Activated CD4-positive, alpha-beta memory T cell treated with anti-CD3 and anti-CD28 coated beads for 36 hours (primary cell): ENCODE data around the gene ME3. TPM values are rescaled to one million over a fixed set of nuclear protein-coding genes. Genes with fewer than 3 reads are reported as not detected.
"Not testable (repeated sequence)": the region's sequence is repeated elsewhere in the genome, so short reads cannot be mapped to it uniquely, and the experiment has no call there.

ENCODE experiments used
- CTCF ChIA-PET: fragments of 350-600 bp; sonication (Branson Sonifier 250); formaldehyde crosslinking; loops from one replicate; lab custom pipeline; 2021; ENCODE audit warnings: antibody characterized with exemption, inconsistent platforms; lab: Charles Lee
- POLR2A ChIA-PET: fragments of 350-600 bp; sonication (Branson Sonifier 250); formaldehyde crosslinking; loops from one replicate; lab custom pipeline; 2021; ENCODE audit warnings: antibody characterized with exemption; lab: Charles Lee
- DNase-seq: peaks from one replicate; pipeline ENCODE4 v3.0.0-alpha.2; 2020
- H3K27ac Mint-ChIP-seq: one replicate; pipeline ENCODE4 v1.8.0; 2021; ENCODE audit warnings: mixed read lengths
- H3K27me3 Mint-ChIP-seq: one replicate; pipeline ENCODE4 v1.8.0; 2021; ENCODE audit warnings: mixed read lengths
- H3K36me3 Mint-ChIP-seq: one replicate; pipeline ENCODE4 v1.8.0; 2021; ENCODE audit warnings: mixed read lengths
- H3K4me1 Mint-ChIP-seq: one replicate; pipeline ENCODE4 v1.8.0; 2021; ENCODE audit warnings: low read depth, mixed read lengths
- H3K4me3 Mint-ChIP-seq: one replicate; pipeline ENCODE4 v1.8.0; 2021; ENCODE audit warnings: mild to moderate bottlenecking, mixed read lengths
- H3K9me3 Mint-ChIP-seq: one replicate; pipeline ENCODE4 v1.8.0; 2021; ENCODE audit warnings: mixed read lengths
- intact Hi-C: fragments of 100-400 bp; cut with micrococcal nuclease; formaldehyde crosslinking; loops from one replicate; pipeline ENCODE4 v1.15.1; 2023
- total RNA-seq, 2 experiments: library from RNA; stranded (reverse); gene quantifications; one replicate each; pipeline ENCODE4 v1.2.3, GENCODE V29; 2021

The ME3 gene
- total RNA-seq, 2 experiments from 2014 or later = 2.3 to 2.8 TPM

DNA sequence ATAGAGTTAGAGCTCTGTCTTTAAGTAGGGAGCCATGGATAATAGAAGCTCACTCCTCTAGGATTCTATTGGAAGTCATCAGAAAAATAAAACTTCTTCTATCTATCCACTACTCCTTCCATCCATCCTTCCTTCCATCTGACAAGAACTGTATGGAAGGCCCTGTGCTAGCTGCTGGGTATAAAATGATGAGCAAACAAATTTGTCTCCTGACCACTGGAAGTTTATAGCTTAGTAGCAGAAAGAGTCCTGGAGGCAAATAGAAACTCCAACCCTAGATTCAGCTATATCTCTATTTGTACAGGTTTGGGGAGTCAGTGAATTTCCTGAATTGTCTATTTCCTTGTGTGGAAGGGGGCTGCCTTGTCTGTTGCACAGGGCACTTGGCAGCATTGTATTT, 136.6 kb downstream of the ME3 start:
- Mint-ChIP-seq H3K36me3 (no peaks in the 10 kb centered on the region), H3K9me3 (no peaks in the 10 kb centered on the region), H3K4me3 (no peak overlapping the region), H3K4me1 (no peaks in the 10 kb centered on the region), H3K27ac (no peak overlapping the region), H3K27me3 (no peaks in the 10 kb centered on the region)
- intact Hi-C loops = no loop called here
- ChIA-PET POLR2A (no interaction called here), CTCF (no interaction called here)
- DNase-seq = no peak

GRCh38 chr11:86524620-86525352, 147.6 kb downstream of the ME3 start:
- no peak for DNase-seq
- POLR2A ChIA-PET = no interaction called here
- CTCF ChIA-PET = interaction anchor here (0.6 kb wide), 1 partner anchor 325 kb away, joined by 3 read pairs; no protein-coding TSS in a partner anchor
- H3K4me1 Mint-ChIP-seq = peaks cover 10% of the 10 kb centered on the region
- peaks cover 30% of the 10 kb centered on the region for H3K9me3 Mint-ChIP-seq
- no peak overlapping the region for H3K4me3 Mint-ChIP-seq
- H3K27me3 Mint-ChIP-seq = peaks cover 8% of the 10 kb centered on the region
- H3K36me3 Mint-ChIP-seq = peaks cover 2% of the 10 kb centered on the region
- intact Hi-C loops = loop anchor here (1.0 kb wide), 2 partner anchors 13 to 69 kb away; no protein-coding TSS in a partner anchor
- no peak overlapping the region for H3K27ac Mint-ChIP-seq

DNA sequence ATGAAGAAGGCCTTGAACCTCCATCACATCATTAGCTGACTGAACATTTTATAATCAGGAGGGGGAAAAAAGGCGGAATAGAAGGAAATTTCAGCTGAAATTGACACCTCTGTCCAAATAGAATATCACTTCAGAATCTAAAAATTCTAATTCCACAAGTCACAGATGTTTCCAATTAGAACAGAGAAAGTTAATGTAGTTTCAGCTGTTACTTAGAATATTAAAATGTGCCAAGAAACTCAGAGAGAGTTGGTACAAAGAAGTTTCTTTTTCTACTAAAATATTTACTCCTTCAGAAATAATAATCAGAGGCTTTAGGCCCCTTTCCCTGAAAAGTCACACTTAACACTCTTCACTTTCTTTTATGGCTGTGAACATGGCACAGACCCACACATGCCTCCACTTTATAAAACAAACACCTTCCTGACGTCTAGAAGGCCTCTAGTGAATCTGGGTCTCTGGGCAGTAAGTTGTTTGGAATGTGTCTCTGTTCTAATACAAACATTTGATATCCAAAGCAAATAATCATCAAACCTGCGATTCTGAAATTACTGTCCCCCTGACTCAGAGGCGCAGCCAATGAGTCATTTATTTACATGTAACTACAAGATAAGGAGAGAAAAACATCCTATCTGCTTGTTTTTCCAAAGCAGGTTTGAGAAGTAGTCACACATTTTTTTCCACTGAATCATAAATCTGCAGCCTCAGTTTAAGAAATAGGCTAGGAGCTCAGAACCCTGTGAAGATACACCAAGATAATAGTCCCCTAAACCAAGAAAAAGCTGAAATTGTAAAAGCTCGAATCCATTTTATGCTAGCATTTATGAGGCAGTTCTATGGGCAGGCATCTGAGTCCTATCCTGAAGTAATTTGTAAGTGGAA, 148.4 kb downstream of the ME3 start:
- H3K27me3 Mint-ChIP-seq = peaks cover 8% of the 10 kb centered on the region
- no peak overlapping the region for H3K27ac Mint-ChIP-seq
- H3K9me3 Mint-ChIP-seq = peaks cover 27% of the 10 kb centered on the region
- POLR2A ChIA-PET = no interaction called here
- CTCF ChIA-PET = interaction anchor here (0.6 kb wide), 1 partner anchor 325 kb away, joined by 3 read pairs; no protein-coding TSS in a partner anchor
- H3K4me3 Mint-ChIP-seq = no peak overlapping the region
- H3K36me3 Mint-ChIP-seq = peaks cover 2% of the 10 kb centered on the region
- peak; percentile 22 for DNase-seq
- intact Hi-C loops = loop anchor here (1.0 kb wide), 2 partner anchors 13 to 69 kb away; no protein-coding TSS in a partner anchor
- peaks cover 10% of the 10 kb centered on the region for H3K4me1 Mint-ChIP-seq

DNA sequence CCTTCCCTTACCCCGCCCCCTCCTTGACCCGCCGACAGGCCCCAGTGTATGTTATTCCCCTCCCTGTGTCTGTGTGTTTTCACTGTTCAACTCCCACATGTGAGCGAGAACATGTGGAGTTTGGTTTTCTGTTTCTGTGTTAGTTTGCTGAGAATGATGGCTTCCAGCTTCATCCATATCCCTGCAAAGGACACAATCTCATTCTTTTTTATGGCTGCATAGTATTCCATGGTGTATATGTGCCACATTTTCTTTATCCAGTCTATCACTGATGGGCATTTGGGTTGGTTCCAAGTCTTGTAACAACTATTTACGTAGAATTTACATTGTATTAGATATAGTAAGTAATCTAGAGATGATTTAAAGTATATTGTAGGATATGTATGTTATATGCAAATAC, 149.9 kb downstream of the ME3 start:
- H3K4me1 Mint-ChIP-seq = peaks cover 10% of the 10 kb centered on the region
- H3K4me3 Mint-ChIP-seq, CTCF ChIA-PET, H3K27me3 Mint-ChIP-seq, H3K36me3 Mint-ChIP-seq, DNase-seq, POLR2A ChIA-PET, intact Hi-C loops, H3K27ac Mint-ChIP-seq: not testable (repeated sequence)
- H3K9me3 Mint-ChIP-seq = peaks cover 19% of the 10 kb centered on the region

GRCh38 chr11:86519064-86519911, 153.1 kb downstream of the ME3 start:
- H3K27me3 Mint-ChIP-seq = peaks cover 5% of the 10 kb centered on the region
- DNase-seq = no peak
- peaks cover 4% of the 10 kb centered on the region for H3K9me3 Mint-ChIP-seq
- no peak overlapping the region for H3K4me3 Mint-ChIP-seq
- peaks cover 4% of the 10 kb centered on the region for H3K4me1 Mint-ChIP-seq
- intact Hi-C loops = no loop called here
- POLR2A ChIA-PET = no interaction called here
- H3K36me3 Mint-ChIP-seq = no peaks in the 10 kb centered on the region
- CTCF ChIA-PET = no interaction called here
- no peak overlapping the region for H3K27ac Mint-ChIP-seq

- no peak overlapping the region for H3K4me3 Mint-ChIP-seq
- H3K9me3 Mint-ChIP-seq = peaks cover 4% of the 10 kb centered on the region
- H3K36me3 Mint-ChIP-seq = no peaks in the 10 kb centered on the region
- H3K27me3 Mint-ChIP-seq = peaks cover 1% of the 10 kb centered on the region
- CTCF ChIA-PET = no interaction called here
- intact Hi-C loops = no loop called here
- no peak overlapping the region for H3K27ac Mint-ChIP-seq
- DNase-seq = no peak
- H3K4me1 Mint-ChIP-seq = no peaks in the 10 kb centered on the region
- POLR2A ChIA-PET = no interaction called here
These were observed 154.2 kb downstream of the ME3 start for GRCh38 chr11:86518211-86518610.

DNA sequence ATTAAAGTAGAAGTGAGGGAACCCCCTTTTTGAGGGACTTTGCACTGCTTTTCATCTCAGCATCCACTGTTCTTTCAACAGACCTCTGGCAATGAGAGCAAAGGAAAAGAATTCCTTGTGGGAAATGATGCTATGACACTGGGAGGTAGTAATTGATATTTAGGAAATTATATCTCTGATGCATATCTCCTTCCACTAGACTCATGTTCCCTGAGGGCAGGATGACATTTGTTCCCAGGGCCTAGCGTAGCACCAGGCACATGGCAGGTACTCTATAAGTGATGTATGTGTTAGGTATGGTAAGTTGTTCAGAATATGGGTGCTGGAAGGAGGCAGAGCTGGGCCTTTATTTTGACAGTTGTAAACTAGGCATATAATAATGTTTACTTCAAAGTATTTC, 154.9 kb downstream of the ME3 start:
- intact Hi-C loops = no loop called here

GRCh38 chr11:86515297-86516094, 156.9 kb downstream of the ME3 start:
- Mint-ChIP-seq H3K9me3 (no peaks in the 10 kb centered on the region), H3K4me3 (no peak overlapping the region), H3K27ac (no peak overlapping the region), H3K4me1 (no peaks in the 10 kb centered on the region), H3K36me3 (no peaks in the 10 kb centered on the region), H3K27me3 (no peaks in the 10 kb centered on the region)
- DNase-seq = no peak
- ChIA-PET CTCF (no interaction called here), POLR2A (no interaction called here)
- intact Hi-C loops = no loop called here

More for the DNA sequence above, 154.9 kb downstream of the ME3 start:
- Mint-ChIP-seq H3K36me3 (no peaks in the 10 kb centered on the region), H3K9me3 (peaks cover 3% of the 10 kb centered on the region), H3K27ac (no peak overlapping the region), H3K4me1 (no peaks in the 10 kb centered on the region), H3K27me3 (no peaks in the 10 kb centered on the region), H3K4me3 (no peak overlapping the region)
- ChIA-PET POLR2A (no interaction called here), CTCF (no interaction called here)
- no peak for DNase-seq

GRCh38 chr11:86514453-86514852, 158.0 kb downstream of the ME3 start:
- H3K9me3 Mint-ChIP-seq = no peaks in the 10 kb centered on the region
- no peaks in the 10 kb centered on the region for H3K27me3 Mint-ChIP-seq
- no peaks in the 10 kb centered on the region for H3K36me3 Mint-ChIP-seq
- ChIA-PET CTCF (no interaction called here), POLR2A (no interaction called here)
- no peaks in the 10 kb centered on the region for H3K4me1 Mint-ChIP-seq
- H3K27ac Mint-ChIP-seq = no peak overlapping the region
- DNase-seq = no peak
- intact Hi-C loops = loop anchor here (5.0 kb wide), 1 partner anchor 567 kb away; no protein-coding TSS in a partner anchor
- H3K4me3 Mint-ChIP-seq = no peak overlapping the region

DNA sequence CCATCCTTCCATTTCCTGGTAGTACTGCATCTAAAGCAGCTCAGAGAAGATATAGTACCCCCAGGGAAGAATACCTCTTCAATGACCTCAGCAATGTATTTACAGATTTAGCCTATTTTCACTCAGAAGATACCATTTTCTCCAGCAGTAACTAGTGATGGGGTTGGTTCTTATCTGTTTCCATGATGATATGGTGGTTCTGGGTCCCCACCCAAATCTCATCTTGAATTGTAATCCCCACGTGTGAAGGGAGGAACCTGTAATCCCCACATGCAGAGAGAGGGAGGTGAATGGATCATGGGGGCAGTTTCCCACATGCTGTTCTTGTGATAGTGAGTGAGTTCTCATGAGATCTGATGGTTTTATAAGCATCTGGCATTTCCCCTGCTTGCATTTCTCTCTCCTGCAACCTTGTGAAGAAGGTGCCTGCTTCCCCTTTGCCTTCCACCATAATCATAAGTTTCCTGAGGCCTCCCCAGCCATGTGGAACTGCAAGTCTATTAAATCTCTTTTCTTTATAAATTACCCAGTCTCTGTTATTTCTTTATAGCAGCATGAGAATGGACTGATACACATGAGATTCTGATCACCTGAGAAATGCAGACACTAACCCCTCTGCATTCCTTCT, 158.6 kb downstream of the ME3 start:
- H3K9me3 Mint-ChIP-seq = no peaks in the 10 kb centered on the region
- DNase-seq = no peak
- H3K4me3 Mint-ChIP-seq = no peak overlapping the region
- no peaks in the 10 kb centered on the region for H3K27me3 Mint-ChIP-seq
- no peaks in the 10 kb centered on the region for H3K36me3 Mint-ChIP-seq
- no peaks in the 10 kb centered on the region for H3K4me1 Mint-ChIP-seq
- ChIA-PET CTCF (no interaction called here), POLR2A (no interaction called here)
- intact Hi-C loops = loop anchor here (5.0 kb wide), 1 partner anchor 567 kb away; no protein-coding TSS in a partner anchor
- H3K27ac Mint-ChIP-seq = no peak overlapping the region

DNA sequence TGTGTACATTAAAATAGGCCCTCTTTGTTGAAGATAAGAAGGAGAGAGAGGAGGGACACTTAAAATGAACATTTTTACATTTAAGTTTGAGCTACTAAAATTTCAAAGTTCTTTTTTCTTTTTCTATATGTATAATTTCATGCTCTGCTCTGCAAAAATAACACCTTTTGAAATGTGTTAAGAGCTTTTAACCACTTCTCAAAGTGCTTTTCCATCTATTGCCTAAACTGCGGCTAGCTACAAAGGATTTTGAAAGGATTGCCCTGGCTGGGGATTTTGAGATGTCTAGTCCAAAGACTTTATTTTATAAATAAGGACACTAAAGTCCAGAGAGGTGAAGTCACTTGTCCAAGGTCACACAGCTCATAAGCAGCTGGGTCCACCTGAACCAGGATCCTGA, 159.3 kb downstream of the ME3 start:
- no peak for DNase-seq
- Mint-ChIP-seq H3K4me1 (no peaks in the 10 kb centered on the region), H3K9me3 (no peaks in the 10 kb centered on the region), H3K27me3 (no peaks in the 10 kb centered on the region), H3K4me3 (no peak overlapping the region), H3K27ac (no peak overlapping the region), H3K36me3 (no peaks in the 10 kb centered on the region)
- ChIA-PET CTCF (interaction anchor here (1.2 kb wide), 1 partner anchor 96 kb away, joined by 6 read pairs; no protein-coding TSS in a partner anchor), POLR2A (no interaction called here)
- intact Hi-C loops = loop anchor here (5.0 kb wide), 1 partner anchor 566 kb away; no protein-coding TSS in a partner anchor
